GM23248 (cell line): ENCODE results near the gene IRAG1.

Source experiments
- EZH2 ChIP-seq: fragments of 200-600 bp; sonication (generic); IDR thresholded peaks from 2 replicates; pipeline ENCODE4 v1.6.1; 2018; ENCODE audit warnings: antibody characterized with exemption, mild to moderate bottlenecking; ENCODE audit not compliant: insufficient read depth, poor library complexity, severe bottlenecking
- EZH2phosphoT487 ChIP-seq: fragments of 200-600 bp; sonication (generic); IDR thresholded peaks from 2 replicates; pipeline ENCODE4 v1.6.1; 2018; ENCODE audit warnings: antibody characterized with exemption, moderate library complexity, mild to moderate bottlenecking, low read depth; ENCODE audit not compliant: insufficient read depth

DNA sequence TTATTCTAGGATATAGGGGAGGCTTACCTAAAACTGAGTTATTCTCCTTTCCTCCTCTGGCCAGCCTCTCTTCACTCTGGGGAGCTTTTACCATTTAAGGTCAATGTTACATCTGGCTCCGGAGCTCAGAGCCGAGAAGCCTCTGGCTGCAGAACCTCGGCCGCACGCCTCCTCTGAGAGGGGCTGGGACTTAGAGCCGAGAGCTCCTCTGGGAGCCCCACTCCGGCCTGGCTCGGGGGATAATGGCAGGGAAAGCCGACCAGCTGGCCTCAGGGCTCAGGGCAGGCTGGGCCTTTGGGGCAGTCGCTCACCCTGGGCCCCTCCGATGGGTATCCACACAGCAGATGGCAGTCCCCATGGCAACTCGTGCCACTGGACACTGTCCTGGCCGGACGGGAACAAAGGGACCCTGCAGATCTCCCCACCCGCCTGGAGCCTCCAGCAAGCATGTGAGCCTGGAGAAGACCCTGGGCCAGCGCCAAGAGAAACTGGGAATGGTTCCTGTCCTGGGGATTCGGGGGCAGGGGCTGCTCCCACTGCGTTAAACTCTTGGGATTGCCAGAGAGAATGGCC is at the start of gene IRAG1:
- TF ChIP-seq EZH2 = no peak
- TF ChIP-seq EZH2phosphoT487 = no peak
